PFSK-1 (cell line): Measurements from ENCODE around the gene JAKMIP1.

ENCODE experiments used
- FOXP2 ChIP-seq: optimal IDR thresholded peaks from 2 replicates; pipeline ENCODE3; 2011; ENCODE audit warnings: borderline replicate concordance, control low read depth, inconsistent platforms; ENCODE audit not compliant: insufficient read depth; ENCODE audit errors: extremely low read length, extremely low read depth
- POLR2AphosphoS5 ChIP-seq: IDR thresholded peaks from 2 replicates; pipeline ENCODE4 v1.6.1; 2012; ENCODE audit warnings: low read depth, mild to moderate bottlenecking, control low read depth, low read length, moderate library complexity
- SIN3A ChIP-seq: IDR thresholded peaks from 2 replicates; pipeline ENCODE4 v1.6.1; 2012; ENCODE audit warnings: mild to moderate bottlenecking, low read length, moderate library complexity, borderline replicate concordance; ENCODE audit not compliant: insufficient read depth
- TAF1 ChIP-seq: IDR thresholded peaks from 2 replicates; pipeline ENCODE4 v1.6.1; 2012; ENCODE audit warnings: low read length, control low read depth, borderline replicate concordance; ENCODE audit not compliant: insufficient read depth
- TF ChIP-seq, protein P1 (sequence below), 2 experiments: IDR thresholded peaks; 2 replicates each; pipeline versions ENCODE4 v1.6.1 to v1.8.0; 2011 to 2012; ENCODE audit warnings: low read depth in 2 of 2, low read length in 2 of 2, control low read depth in 1 of 2, inconsistent platforms in 1 of 2, mild to moderate bottlenecking in 1 of 2, moderate library complexity in 1 of 2; ENCODE audit not compliant: insufficient read depth in 1 of 2

Gene JAKMIP1

DNA sequence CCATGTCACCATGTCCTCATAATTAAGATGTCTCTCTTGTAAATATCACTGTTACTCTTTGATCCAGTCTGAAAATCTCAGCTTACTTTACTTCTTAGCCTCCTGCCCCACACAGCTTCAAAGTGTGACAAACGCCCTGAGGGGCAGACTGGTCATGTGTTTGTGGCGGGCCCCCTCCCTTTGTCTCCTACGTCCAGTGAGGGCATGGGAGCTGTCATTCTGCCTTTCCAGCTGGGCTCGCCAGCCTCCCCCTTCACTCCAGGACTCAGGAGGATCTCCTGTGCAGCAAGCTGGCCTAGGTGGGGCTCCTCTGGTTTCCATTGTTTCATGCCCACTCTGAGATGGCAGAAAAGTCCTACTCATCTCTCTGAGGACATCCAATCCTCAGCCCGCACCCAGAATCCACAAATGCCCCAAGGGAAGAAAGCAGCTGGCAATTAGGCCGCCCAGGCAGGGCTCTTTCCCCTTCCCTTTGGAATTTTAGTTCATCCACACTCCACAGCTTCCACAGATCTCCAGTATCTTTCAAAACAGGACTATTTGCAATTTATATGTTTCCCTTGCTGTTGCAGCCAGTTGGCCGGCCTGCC is 95.7 kb downstream of the JAKMIP1 start:
- no peak for TF ChIP-seq FOXP2
- TF ChIP-seq TAF1: no peak
- TF ChIP-seq, protein P1, sequence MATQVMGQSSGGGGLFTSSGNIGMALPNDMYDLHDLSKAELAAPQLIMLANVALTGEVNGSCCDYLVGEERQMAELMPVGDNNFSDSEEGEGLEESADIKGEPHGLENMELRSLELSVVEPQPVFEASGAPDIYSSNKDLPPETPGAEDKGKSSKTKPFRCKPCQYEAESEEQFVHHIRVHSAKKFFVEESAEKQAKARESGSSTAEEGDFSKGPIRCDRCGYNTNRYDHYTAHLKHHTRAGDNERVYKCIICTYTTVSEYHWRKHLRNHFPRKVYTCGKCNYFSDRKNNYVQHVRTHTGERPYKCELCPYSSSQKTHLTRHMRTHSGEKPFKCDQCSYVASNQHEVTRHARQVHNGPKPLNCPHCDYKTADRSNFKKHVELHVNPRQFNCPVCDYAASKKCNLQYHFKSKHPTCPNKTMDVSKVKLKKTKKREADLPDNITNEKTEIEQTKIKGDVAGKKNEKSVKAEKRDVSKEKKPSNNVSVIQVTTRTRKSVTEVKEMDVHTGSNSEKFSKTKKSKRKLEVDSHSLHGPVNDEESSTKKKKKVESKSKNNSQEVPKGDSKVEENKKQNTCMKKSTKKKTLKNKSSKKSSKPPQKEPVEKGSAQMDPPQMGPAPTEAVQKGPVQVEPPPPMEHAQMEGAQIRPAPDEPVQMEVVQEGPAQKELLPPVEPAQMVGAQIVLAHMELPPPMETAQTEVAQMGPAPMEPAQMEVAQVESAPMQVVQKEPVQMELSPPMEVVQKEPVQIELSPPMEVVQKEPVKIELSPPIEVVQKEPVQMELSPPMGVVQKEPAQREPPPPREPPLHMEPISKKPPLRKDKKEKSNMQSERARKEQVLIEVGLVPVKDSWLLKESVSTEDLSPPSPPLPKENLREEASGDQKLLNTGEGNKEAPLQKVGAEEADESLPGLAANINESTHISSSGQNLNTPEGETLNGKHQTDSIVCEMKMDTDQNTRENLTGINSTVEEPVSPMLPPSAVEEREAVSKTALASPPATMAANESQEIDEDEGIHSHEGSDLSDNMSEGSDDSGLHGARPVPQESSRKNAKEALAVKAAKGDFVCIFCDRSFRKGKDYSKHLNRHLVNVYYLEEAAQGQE (IDR thresholded peaks at IDR 0.05; ENCODE audit: insufficient read depth in 1 of 2, low read depth in 2 of 2, low read length in 2 of 2): no peak
- no peak for TF ChIP-seq SIN3A
- no peak for TF ChIP-seq POLR2AphosphoS5

DNA sequence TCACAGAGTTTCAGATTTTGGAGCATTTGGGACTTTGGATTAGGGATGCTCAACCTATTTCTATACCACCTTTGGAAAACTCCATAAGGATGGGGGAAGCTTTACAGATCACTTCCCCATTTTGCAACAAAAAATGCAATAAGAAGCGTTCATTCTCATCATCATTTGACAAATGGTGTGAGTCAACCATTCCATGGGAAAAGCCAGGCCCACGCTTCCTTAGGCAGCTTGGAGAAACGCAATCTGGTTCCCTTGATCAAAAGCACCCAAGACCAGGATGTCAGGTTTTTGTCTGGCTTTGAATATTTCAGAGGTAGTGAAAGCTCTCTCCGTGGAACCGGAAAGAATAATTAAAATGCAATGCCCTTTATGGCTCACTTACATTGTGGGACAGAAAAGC is 102.8 kb downstream of the JAKMIP1 start:
- TF ChIP-seq POLR2AphosphoS5: no peak
- TF ChIP-seq SIN3A: no peak

DNA sequence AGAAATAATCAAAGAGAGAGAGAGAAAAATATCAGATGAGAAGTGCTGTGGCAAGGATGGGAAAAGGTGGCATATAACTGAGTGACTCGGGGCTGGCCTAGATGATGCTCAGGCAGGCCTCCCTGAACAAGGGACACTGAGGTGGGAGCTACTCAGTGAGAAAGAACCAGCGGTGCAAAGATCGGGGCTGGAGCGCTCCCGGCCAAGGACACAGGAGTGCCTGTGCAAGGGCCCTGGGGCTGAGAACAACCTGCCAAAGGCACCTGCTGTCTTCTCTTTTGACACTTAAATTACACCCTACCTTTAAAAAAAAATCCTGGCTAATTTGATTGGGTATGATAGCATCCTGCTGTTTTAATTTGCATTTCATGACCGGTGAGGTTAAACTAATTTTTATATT is 104.5 kb downstream of the JAKMIP1 start:
- TF ChIP-seq FOXP2 (no peak), POLR2AphosphoS5 (no peak), TAF1 (no peak), SIN3A (no peak)
- TF ChIP-seq, protein P1 (IDR thresholded peaks at IDR 0.05; ENCODE audit: insufficient read depth in 1 of 2, low read depth in 2 of 2, low read length in 2 of 2): no peak

DNA sequence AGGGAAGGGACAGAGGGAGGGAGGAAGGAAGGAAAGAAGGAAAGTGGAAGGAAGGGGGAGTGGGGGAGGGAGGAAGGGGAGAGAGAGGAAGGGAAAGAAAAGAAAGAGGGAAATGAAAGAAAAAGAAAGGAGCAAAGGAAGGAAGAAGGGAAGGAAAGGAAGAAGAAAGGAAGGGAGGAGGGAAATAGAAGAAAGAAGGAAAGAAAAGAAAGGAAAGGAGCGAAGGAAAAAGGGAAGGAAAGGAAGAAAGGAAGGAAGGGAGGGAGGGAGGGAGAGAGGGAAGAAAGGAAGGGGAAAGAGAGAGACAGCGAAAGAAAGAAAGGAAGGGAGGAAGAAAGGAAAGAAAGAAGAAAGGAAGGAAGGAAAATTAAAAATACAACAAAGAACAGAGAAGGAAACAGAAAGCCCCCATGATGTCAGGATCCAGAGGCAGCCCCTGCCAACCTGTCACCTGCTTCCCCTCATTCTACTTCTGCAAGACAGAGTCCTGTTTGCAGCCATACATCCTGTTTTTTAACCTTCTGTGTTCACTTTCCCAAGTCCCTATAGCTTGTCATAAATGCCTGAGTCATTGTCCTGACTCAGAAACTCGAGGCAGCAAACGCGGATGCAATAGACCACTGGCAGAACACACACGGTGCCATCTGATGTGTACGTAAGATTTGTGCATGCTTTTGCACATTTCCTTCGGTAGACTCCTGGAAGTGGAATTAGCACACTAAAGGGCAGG is 105.2 kb downstream of the JAKMIP1 start:
- no peak for TF ChIP-seq TAF1
- TF ChIP-seq, protein P1 (IDR thresholded peaks at IDR 0.05; ENCODE audit: insufficient read depth in 1 of 2, low read depth in 2 of 2, low read length in 2 of 2): no peak
- no peak for TF ChIP-seq FOXP2
- no peak for TF ChIP-seq POLR2AphosphoS5
- TF ChIP-seq SIN3A: no peak

DNA sequence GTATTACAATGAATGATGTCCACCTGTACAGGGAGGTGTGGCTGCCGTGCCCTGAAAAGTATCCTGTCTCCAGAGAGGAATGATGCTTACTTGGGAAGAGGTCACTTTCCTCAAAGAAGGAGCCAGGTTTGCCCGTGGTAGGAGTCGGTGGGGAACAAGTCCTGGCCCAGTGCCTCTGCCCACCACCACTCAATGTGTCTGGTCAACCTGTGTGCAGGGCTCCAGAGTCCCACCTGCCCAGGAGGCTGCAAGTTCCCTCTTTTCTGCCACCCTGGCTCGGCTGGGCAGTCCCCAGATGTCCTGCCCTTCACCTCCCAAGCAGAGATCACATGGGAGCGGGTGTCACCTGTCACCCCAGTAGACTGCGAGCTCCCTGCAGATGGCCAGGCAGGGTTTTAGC is 106.7 kb downstream of the JAKMIP1 start:
- TF ChIP-seq FOXP2: no peak
- TF ChIP-seq, protein P1 (IDR thresholded peaks at IDR 0.05; ENCODE audit: insufficient read depth in 1 of 2, low read depth in 2 of 2, low read length in 2 of 2): no peak
- TF ChIP-seq POLR2AphosphoS5: no peak
- TF ChIP-seq TAF1: no peak
- TF ChIP-seq SIN3A: no peak
